Measurements from ENCODE around the gene CAMKV.

DNA sequence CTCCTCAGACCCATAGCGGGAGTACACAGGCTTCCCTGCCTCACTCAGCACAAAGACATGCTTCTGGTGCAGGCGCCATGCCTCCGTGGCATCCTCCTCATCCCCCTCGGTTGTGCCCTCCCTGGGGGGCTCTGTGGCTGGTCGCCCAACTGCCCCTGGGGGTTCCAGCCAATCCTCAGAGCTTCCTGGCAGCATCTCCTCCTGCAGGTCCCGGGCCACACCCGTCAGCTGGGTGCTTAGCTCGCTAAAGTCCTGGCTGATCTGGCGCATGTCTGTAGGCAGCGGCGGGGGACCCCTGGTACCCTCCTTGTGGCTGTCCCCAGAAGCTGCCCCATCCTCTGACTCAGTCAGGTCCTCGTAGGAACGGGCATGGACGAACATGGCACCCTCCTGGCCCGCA is 41.9 kb upstream of the CAMKV start:
- TF ChIP-seq, protein P1, sequence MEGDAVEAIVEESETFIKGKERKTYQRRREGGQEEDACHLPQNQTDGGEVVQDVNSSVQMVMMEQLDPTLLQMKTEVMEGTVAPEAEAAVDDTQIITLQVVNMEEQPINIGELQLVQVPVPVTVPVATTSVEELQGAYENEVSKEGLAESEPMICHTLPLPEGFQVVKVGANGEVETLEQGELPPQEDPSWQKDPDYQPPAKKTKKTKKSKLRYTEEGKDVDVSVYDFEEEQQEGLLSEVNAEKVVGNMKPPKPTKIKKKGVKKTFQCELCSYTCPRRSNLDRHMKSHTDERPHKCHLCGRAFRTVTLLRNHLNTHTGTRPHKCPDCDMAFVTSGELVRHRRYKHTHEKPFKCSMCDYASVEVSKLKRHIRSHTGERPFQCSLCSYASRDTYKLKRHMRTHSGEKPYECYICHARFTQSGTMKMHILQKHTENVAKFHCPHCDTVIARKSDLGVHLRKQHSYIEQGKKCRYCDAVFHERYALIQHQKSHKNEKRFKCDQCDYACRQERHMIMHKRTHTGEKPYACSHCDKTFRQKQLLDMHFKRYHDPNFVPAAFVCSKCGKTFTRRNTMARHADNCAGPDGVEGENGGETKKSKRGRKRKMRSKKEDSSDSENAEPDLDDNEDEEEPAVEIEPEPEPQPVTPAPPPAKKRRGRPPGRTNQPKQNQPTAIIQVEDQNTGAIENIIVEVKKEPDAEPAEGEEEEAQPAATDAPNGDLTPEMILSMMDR (IDR thresholded peaks at IDR 0.05), result no peak
- TF ChIP-seq POLR2A (IDR thresholded peaks at IDR 0.05), result no peak

Data from thyroid gland (tissue), 4 donors.